ENCODE measurements around the gene RABL6.

Gene RABL6

GRCh38 chr9:136849960-136850865 is 42.5 kb downstream of the RABL6 start:
- no peak for DNase-seq

GRCh38 chr9:136850866-136851775 is 43.4 kb downstream of the RABL6 start:
- no peak for TF ChIP-seq CTCF (IDR thresholded peaks at IDR 0.05)
- intact Hi-C loops (cut with DNase I; ENCODE audit: low total_unique reads): no loop called here
- Histone ChIP-seq H3K27ac (no peak overlapping the region), H3K36me3 (peaks cover 0 to 17% (median 10%) of the 10 kb centered on the region in 3 donors), H3K4me1 (peaks cover 0 to 41% (median 32%) of the 10 kb centered on the region in 4 donors), H3K9me3 (no peaks in the 10 kb centered on the region), H3K27me3 (peaks cover 0 to 12% of the 10 kb centered on the region in 2 donors), H3K4me3 (no peak overlapping the region)
- DNase-seq: no peak

More at GRCh38 chr9:136849960-136850865, 42.5 kb downstream of the RABL6 start:
- Histone ChIP-seq H3K4me3 (peak overlapping the region; percentile 70 to 94), H3K36me3 (peaks cover 0 to 17% (median 10%) of the 10 kb centered on the region in 3 donors), H3K27me3 (peaks cover 0 to 22% of the 10 kb centered on the region in 2 donors), H3K9me3 (no peaks in the 10 kb centered on the region), H3K4me1 (peaks cover 0 to 50% (median 38%) of the 10 kb centered on the region in 4 donors), H3K27ac (peak overlapping the region; percentile 92 to 96)
- TF ChIP-seq CTCF (IDR thresholded peaks at IDR 0.05): no peak
- intact Hi-C loops (cut with DNase I; ENCODE audit: low total_unique reads): loop anchor here (2.0 kb wide), 1 partner anchor 95 kb away; the partner anchor contains the start of genes C8G and FBXW5

- Histone ChIP-seq H3K9me3 (no peaks in the 10 kb centered on the region), H3K27me3 (peaks cover 0 to 3% of the 10 kb centered on the region in 2 donors), H3K4me3 (no peak within 1 kb of the TSS), H3K4me1 (peaks cover 0 to 32% (median 24%) of the 10 kb centered on the region in 4 donors), H3K36me3 (peaks cover 0 to 17% (median 10%) of the 10 kb centered on the region in 3 donors), H3K27ac (no peak within 1 kb of the TSS)
- no peak for TF ChIP-seq CTCF (IDR thresholded peaks at IDR 0.05)
- intact Hi-C loops (cut with DNase I; ENCODE audit: low total_unique reads): no loop called here
- DNase-seq: no peak
Measured at GRCh38 chr9:136851941-136852663, 44.4 kb downstream of the RABL6 start, which contains the start of gene MAMDC4. Gene MAMDC4, plus strand, starts transcription at chr9:136852346. Its CDS starts 71 bp downstream, at chr9:136852417.

GRCh38 chr9:136852664-136853595 is 45.2 kb downstream of the RABL6 start:
- H3K4me3 ChIP-seq: no peak overlapping the region
- DNase-seq: peak in 1 of 2 donors; percentile 65
- no peak for TF ChIP-seq CTCF (IDR thresholded peaks at IDR 0.05)
- H3K27me3 ChIP-seq: no peaks in the 10 kb centered on the region
- no peaks in the 10 kb centered on the region for H3K9me3 ChIP-seq
- intact Hi-C loops (cut with DNase I; ENCODE audit: low total_unique reads): no loop called here
- peaks cover 0 to 32% (median 16%) of the 10 kb centered on the region in 4 donors for H3K4me1 ChIP-seq
- H3K27ac ChIP-seq: no peak overlapping the region
- peaks cover 0 to 17% (median 10%) of the 10 kb centered on the region in 3 donors for H3K36me3 ChIP-seq
